ENCODE measurements around the gene SMAP1. TPM values are rescaled to one million over a fixed set of nuclear protein-coding genes. Genes with fewer than 3 reads are reported as not detected.

Gene SMAP1
- total RNA-seq, 2 experiments from 2014 or later: 51.2 to 62.0 TPM

DNA sequence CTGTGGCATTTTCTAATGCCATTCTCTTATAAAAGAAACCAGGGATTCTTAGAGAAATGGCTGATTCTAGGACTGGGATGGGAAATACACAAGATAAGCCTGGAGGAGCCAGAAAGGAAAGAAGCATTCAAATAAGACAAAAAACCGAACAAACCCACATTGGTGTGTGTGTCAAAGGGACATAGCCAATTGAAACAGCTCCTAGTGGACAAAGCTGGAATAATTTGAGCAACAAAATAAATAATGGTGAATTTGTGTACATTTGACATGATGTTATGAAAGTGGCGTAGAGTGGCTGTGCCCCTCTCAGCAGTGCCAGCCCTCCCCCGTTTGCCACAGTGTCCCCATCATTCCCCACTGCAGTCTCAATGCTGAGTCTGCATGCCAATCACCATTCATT, 233.6 kb downstream of the SMAP1 start:
- POLR2A ChIA-PET: no interaction called here
- Mint-ChIP-seq H3K4me1 (no peaks in the 10 kb centered on the region), H3K27ac (no peak overlapping the region), H3K36me3 (ENCODE audit: low read depth) (no peaks in the 10 kb centered on the region), H3K4me3 (no peak overlapping the region), H3K27me3 (peaks cover 14% of the 10 kb centered on the region), H3K9me3 (no peaks in the 10 kb centered on the region)
- CTCF ChIA-PET: interaction anchor here (0.7 kb wide), 1 partner anchor 21 kb away, joined by 3 read pairs; no protein-coding TSS in a partner anchor
- no peak for DNase-seq

DNA sequence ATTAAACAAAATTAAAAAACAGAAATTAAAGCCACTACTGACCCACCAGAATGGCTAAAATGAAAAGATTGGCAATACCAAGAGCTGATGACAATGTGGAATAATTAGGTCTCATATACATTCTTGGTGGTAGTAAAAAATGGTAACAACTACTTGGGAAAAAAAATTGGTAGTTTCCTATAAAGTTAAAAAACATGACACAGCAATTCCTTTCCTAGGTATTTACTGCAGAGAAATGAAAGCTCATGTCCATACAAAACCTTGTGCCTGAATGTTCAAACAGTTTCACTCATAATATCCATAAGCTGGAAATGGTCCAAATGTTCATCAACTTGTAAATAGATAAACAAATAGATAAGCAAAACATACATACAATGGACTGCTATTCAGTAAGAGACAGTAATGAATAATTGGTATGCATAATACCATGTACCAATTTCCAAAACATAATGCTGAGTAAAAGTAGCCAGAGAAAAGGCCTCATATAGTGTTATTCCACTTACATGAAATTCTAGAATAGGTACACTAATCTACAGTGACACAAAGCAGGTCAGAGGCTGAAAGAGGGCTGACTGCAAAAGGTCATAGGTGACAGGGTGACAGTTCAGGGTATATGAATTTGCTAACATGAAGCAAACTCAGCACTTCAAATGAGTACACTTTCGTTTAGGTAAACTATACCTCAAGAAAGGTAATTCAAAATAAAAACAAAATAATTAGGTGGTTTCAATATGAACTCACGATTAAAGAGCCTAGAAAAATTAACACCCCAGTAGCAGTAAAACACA, 236.2 kb downstream of the SMAP1 start:
- Mint-ChIP-seq H3K36me3 (ENCODE audit: low read depth) (no peaks in the 10 kb centered on the region), H3K27ac (no peak overlapping the region), H3K9me3 (no peaks in the 10 kb centered on the region), H3K4me1 (no peaks in the 10 kb centered on the region), H3K27me3 (peaks cover 11% of the 10 kb centered on the region), H3K4me3 (no peak overlapping the region)
- no peak for DNase-seq
- POLR2A ChIA-PET: no interaction called here
- CTCF ChIA-PET: no interaction called here

DNA sequence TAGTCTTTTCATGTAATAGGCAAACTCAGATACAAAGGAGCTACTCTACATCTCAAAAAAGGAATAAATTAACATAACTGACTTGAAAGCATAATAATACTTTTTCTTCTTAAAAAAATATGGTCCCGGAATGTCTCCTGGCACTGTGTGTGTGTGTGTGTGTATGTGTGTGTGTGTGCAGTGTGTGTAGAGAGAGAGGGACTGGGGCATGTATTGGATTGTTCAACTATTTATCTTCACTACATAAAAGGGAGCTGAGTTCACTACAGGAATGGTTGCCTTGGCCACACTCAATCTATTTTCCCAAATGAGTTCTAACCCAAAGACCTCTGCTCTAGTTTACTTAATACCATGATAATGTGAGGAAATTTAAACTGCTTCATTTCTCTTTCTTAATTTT, 238.1 kb downstream of the SMAP1 start:
- Mint-ChIP-seq H3K36me3 (ENCODE audit: low read depth) (no peaks in the 10 kb centered on the region), H3K27me3 (peaks cover 17% of the 10 kb centered on the region), H3K4me1 (no peaks in the 10 kb centered on the region), H3K9me3 (no peaks in the 10 kb centered on the region), H3K27ac (no peak overlapping the region), H3K4me3 (no peak overlapping the region)
- no peak for DNase-seq
- ChIA-PET CTCF (no interaction called here), POLR2A (interaction anchor here (0.6 kb wide), 1 partner anchor 20 kb away, joined by 3 read pairs; no protein-coding TSS in a partner anchor)

Other genes starting within 250 kb of the SMAP1 start
- gene SDHAF4, start 101.0 kb upstream of the SMAP1 start, total RNA-seq: 10 to 100 TPM; 10.5 to 11.1 TPM

Measured in activated CD4-positive, alpha-beta T cell treated with anti-CD3 and anti-CD28 coated beads, Interleukin-2, amount 10 ng/mL, durations not matched to agents 7 days and 5 days (primary cell).